Neural cell (in vitro differentiated cells): ENCODE measurements around the gene GLIS2. TPM values are rescaled to one million over a fixed set of nuclear protein-coding genes. Genes with fewer than 3 reads are reported as not detected.

Experiments used
- H2AFZ ChIP-seq: fragments of 200-600, 300-800 bp; sonication (generic), shearing (Covaris generic); 2 replicates; pipeline ENCODE4 v1.6.0; 2014; ENCODE audit warnings: low read depth, mild to moderate bottlenecking, antibody characterized with exemption, low read length, moderate library complexity
- H3F3A ChIP-seq: fragments of 200-600 bp; shearing (Covaris generic); 2 replicates; pipeline ENCODE4 v1.6.1; 2016; ENCODE audit warnings: mild to moderate bottlenecking, moderate library complexity, mixed read lengths, antibody characterized with exemption, low read length; ENCODE audit not compliant: insufficient read depth, poor library complexity, severe bottlenecking
- H3K27ac ChIP-seq: fragments of 200-600, 300-800 bp; sonication (generic), shearing (Covaris generic); 2 replicates; pipeline ENCODE4 v1.5.1; 2014; ENCODE audit warnings: mild to moderate bottlenecking, low read length, moderate library complexity
- H3K27me3 ChIP-seq: fragments of 300-800, 200-600 bp; sonication (generic), shearing (Covaris generic); 2 replicates; pipeline ENCODE4 v1.6.0; 2014; ENCODE audit warnings: mild to moderate bottlenecking, low read depth, low read length, moderate library complexity; ENCODE audit not compliant: insufficient read depth
- H3K36me3 ChIP-seq: fragments of 300-800, 200-600 bp; sonication (generic), shearing (Covaris generic); 2 replicates; pipeline ENCODE4 v1.5.1; 2014; ENCODE audit warnings: mild to moderate bottlenecking, antibody characterized with exemption, low read length, moderate library complexity; ENCODE audit not compliant: insufficient read depth
- H3K4me2 ChIP-seq: fragments of 300-800, 200-600 bp; sonication (generic), shearing (Covaris generic); 2 replicates; pipeline ENCODE4 v1.6.0; 2014; ENCODE audit warnings: mild to moderate bottlenecking, low read length
- H3K4me3 ChIP-seq: fragments of 300-800, 200-600 bp; sonication (generic), shearing (Covaris generic); 2 replicates; pipeline ENCODE4 v1.5.1; 2014; ENCODE audit warnings: mild to moderate bottlenecking, low read length, moderate library complexity
- H3K79me2 ChIP-seq: fragments of 200-600 bp; shearing (Covaris generic); replicated peaks from 2 replicates; pipeline ENCODE4 v1.6.0; 2014; ENCODE audit warnings: mild to moderate bottlenecking, low read length, moderate library complexity; ENCODE audit not compliant: insufficient read depth
- H3K9ac ChIP-seq: fragments of 300-800, 200-600 bp; sonication (generic), shearing (Covaris generic); 2 replicates; pipeline ENCODE4 v1.6.1; 2016; ENCODE audit warnings: mild to moderate bottlenecking, low read length, mixed read lengths
- H3K9me2 ChIP-seq: fragments of 200-600 bp; shearing (Covaris generic); 2 replicates; pipeline ENCODE4 v1.6.1; 2016; ENCODE audit warnings: mild to moderate bottlenecking, low read length, mixed read lengths; ENCODE audit not compliant: insufficient read depth
- H3K9me3 ChIP-seq: fragments of 200-600, 300-800 bp; sonication (generic), shearing (Covaris generic); 2 replicates; pipeline ENCODE4 v1.6.1; 2016; ENCODE audit warnings: mild to moderate bottlenecking, mixed run types, low read length, moderate library complexity, mixed read lengths
- H4K20me1 ChIP-seq: fragments of 200-600 bp; shearing (Covaris generic); 2 replicates; pipeline ENCODE4 v1.6.1; 2016; ENCODE audit warnings: mild to moderate bottlenecking, mixed run types; ENCODE audit not compliant: insufficient read depth
- EP300 ChIP-seq: fragments of 450-650 bp; conservative IDR thresholded peaks from 2 replicates; pipeline ENCODE4 v1.6.1; 2014; ENCODE audit warnings: antibody characterized with exemption, mild to moderate bottlenecking, moderate library complexity; ENCODE audit not compliant: poor library complexity, severe bottlenecking
- EZH2 ChIP-seq: fragments of 200-600, 300-800 bp; shearing (Covaris generic), sonication (generic); IDR thresholded peaks from 2 replicates; pipeline ENCODE4 v1.6.1; 2014; ENCODE audit warnings: antibody characterized with exemption, low read length, borderline replicate concordance, mild to moderate bottlenecking; ENCODE audit not compliant: insufficient read depth, poor library complexity, severe bottlenecking
- MXI1 ChIP-seq: fragments of 450-650 bp; conservative IDR thresholded peaks from 2 replicates; pipeline ENCODE4 v1.6.1; 2014; ENCODE audit warnings: antibody characterized with exemption, mild to moderate bottlenecking; ENCODE audit not compliant: poor library complexity, severe bottlenecking
- POLR2AphosphoS5 ChIP-seq: IDR thresholded peaks from 2 replicates; pipeline ENCODE4 v1.6.1; 2012
- RAD21 ChIP-seq: fragments of 450-650 bp; conservative IDR thresholded peaks from 2 replicates; pipeline ENCODE4 v1.6.1; 2014; ENCODE audit warnings: antibody characterized with exemption, mild to moderate bottlenecking, moderate library complexity
- REST ChIP-seq: IDR thresholded peaks from 2 replicates; pipeline ENCODE4 v1.6.1; 2012; ENCODE audit warnings: borderline replicate concordance
- SMC3 ChIP-seq: fragments of 450-650 bp; conservative IDR thresholded peaks from 2 replicates; pipeline ENCODE4 v1.6.1; 2014; ENCODE audit warnings: antibody characterized with exemption, mild to moderate bottlenecking, moderate library complexity; ENCODE audit not compliant: poor library complexity
- TAF1 ChIP-seq: IDR thresholded peaks from 2 replicates; pipeline ENCODE4 v1.6.1; 2012; ENCODE audit warnings: low read depth
- polyA plus RNA-seq: library from polyadenylated mRNA; depleted of rRNA; stranded (reverse); fragments of >200 nt; gene quantifications from 2 replicates; pipeline ENCODE4 v1.2.3, GENCODE V29; 2014
- TF ChIP-seq, protein P1 (sequence below): fragments of 450-650 bp; IDR thresholded peaks from 2 replicates; pipeline ENCODE4 v1.5.1; 2014; ENCODE audit warnings: antibody characterized with exemption, mild to moderate bottlenecking, moderate library complexity; ENCODE audit not compliant: poor library complexity, severe bottlenecking

GLIS2 gene
- polyA plus RNA-seq, 1 donor from 2014 or later = 2.6 TPM

- peak overlapping the region; percentile 97 for H3K4me3 ChIP-seq
- TF ChIP-seq, protein P1, sequence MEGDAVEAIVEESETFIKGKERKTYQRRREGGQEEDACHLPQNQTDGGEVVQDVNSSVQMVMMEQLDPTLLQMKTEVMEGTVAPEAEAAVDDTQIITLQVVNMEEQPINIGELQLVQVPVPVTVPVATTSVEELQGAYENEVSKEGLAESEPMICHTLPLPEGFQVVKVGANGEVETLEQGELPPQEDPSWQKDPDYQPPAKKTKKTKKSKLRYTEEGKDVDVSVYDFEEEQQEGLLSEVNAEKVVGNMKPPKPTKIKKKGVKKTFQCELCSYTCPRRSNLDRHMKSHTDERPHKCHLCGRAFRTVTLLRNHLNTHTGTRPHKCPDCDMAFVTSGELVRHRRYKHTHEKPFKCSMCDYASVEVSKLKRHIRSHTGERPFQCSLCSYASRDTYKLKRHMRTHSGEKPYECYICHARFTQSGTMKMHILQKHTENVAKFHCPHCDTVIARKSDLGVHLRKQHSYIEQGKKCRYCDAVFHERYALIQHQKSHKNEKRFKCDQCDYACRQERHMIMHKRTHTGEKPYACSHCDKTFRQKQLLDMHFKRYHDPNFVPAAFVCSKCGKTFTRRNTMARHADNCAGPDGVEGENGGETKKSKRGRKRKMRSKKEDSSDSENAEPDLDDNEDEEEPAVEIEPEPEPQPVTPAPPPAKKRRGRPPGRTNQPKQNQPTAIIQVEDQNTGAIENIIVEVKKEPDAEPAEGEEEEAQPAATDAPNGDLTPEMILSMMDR = peak; percentile 43
- TF ChIP-seq MXI1 (peak; percentile 74), EP300 (peak; percentile 11), SMC3 (no peak), EZH2 (no peak), RAD21 (peak; percentile 21), TAF1 (no peak), REST (peak; percentile 55), POLR2AphosphoS5 (peak; percentile 59)
- H3K9me3 ChIP-seq = no peaks in the 10 kb centered on the region
- no peaks in the 10 kb centered on the region for H3F3A ChIP-seq
- peaks cover 16% of the 10 kb centered on the region for H3K79me2 ChIP-seq
- H3K27me3 ChIP-seq = no peaks in the 10 kb centered on the region
- no peaks in the 10 kb centered on the region for H3K36me3 ChIP-seq
- no peaks in the 10 kb centered on the region for H4K20me1 ChIP-seq
- peak overlapping the region; percentile 94 for H3K9ac ChIP-seq
- no peaks in the 10 kb centered on the region for H3K9me2 ChIP-seq
- peak overlapping the region; percentile 92 for H3K27ac ChIP-seq
- H2AFZ ChIP-seq = peak overlapping the region; percentile 15
- H3K4me2 ChIP-seq = peak overlapping the region; percentile 75
Observed at GRCh38 chr16:4271176-4272113, 44.4 kb upstream of the GLIS2 start.

DNA sequence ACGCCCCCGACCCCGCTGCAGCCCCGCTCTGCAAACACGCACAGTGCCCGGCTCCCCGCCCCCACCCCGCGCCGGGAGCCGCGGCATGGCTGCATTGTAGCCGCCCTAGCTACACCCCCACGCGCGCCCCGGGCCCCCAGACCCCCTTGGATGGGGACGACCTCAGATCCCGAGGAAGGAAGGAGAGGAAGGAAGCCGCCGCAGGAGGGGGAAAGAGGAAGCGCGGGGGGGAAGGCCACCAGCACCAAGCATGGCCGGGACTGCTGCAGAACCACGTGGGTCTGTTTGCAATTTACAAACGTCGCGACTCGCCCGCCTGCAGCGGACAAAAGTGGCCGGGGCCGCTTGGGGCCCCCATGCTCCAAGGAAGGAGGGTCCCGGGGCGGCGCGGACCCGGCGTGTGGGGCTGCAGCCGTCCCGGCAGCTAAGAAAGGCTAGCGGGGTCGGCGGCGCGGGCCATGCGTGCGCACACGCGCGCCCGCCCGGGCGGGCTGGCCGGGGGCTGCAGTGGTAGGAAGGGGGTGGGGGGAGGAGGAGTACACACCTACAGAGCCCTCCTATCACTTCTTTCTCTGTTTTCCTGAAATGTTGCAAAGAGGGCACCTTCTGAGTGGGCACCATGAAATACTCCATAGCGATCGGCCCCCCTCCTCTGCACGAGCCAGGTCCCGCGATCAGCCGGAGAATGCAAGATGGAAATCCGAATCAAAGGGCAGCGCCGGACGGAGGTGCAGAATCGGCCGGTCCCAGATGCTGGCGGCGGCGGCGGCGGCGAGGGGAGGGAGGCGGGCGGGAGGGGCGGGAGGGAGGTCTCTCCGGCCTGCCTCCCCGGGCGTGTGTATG, 43.5 kb upstream of the GLIS2 start:
- Histone ChIP-seq H3K4me3 (peak overlapping the region; percentile 97), H3K27me3 (no peaks in the 10 kb centered on the region), H3K4me2 (no peak overlapping the region), H2AFZ (no peak overlapping the region), H3K27ac (peak overlapping the region; percentile 92), H4K20me1 (no peaks in the 10 kb centered on the region), H3K9me3 (no peaks in the 10 kb centered on the region), H3F3A (no peaks in the 10 kb centered on the region), H3K36me3 (no peaks in the 10 kb centered on the region), H3K79me2 (peaks cover 16% of the 10 kb centered on the region), H3K9ac (peak overlapping the region; percentile 94), H3K9me2 (no peaks in the 10 kb centered on the region)
- TF ChIP-seq, protein P1 = no peak
- TF ChIP-seq SMC3 = no peak
- TF ChIP-seq REST = peak; percentile 16
- TF ChIP-seq EZH2 = no peak
- peak; percentile 98 for TF ChIP-seq MXI1
- no peak for TF ChIP-seq EP300
- no peak for TF ChIP-seq POLR2AphosphoS5
- no peak for TF ChIP-seq RAD21
- TF ChIP-seq TAF1 = peak; percentile 1
